GM12872 (cell line): ENCODE results near the gene ALAS1.

Experiments used
- TF ChIP-seq, protein P1 (sequence below): IDR thresholded peaks from 3 replicates; pipeline ENCODE4 v1.5.1; 2011; ENCODE audit warnings: low read depth, mild to moderate bottlenecking, low read length, moderate library complexity; ENCODE audit not compliant: insufficient read depth

The ALAS1 gene

DNA sequence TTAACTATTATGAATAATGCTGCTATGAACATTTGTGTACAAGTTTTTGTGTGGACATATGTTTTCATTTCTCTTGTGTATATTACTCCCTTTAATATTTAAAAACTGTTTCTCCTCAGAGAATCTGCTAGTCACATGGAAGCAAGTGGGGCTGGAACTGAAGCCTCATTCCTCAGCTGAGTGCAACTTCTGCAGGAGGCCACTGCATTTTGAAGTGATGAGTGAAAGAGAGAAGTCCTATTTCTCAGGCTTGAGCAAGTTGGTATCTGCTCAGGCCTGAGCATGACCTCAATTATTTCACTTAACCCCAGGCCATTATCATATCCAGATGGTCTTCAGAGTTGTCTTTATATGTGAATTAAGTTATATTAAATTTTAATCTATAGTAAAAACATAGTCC is 15.9 kb downstream of the ALAS1 start:
- TF ChIP-seq, protein P1, sequence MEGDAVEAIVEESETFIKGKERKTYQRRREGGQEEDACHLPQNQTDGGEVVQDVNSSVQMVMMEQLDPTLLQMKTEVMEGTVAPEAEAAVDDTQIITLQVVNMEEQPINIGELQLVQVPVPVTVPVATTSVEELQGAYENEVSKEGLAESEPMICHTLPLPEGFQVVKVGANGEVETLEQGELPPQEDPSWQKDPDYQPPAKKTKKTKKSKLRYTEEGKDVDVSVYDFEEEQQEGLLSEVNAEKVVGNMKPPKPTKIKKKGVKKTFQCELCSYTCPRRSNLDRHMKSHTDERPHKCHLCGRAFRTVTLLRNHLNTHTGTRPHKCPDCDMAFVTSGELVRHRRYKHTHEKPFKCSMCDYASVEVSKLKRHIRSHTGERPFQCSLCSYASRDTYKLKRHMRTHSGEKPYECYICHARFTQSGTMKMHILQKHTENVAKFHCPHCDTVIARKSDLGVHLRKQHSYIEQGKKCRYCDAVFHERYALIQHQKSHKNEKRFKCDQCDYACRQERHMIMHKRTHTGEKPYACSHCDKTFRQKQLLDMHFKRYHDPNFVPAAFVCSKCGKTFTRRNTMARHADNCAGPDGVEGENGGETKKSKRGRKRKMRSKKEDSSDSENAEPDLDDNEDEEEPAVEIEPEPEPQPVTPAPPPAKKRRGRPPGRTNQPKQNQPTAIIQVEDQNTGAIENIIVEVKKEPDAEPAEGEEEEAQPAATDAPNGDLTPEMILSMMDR = no peak

DNA sequence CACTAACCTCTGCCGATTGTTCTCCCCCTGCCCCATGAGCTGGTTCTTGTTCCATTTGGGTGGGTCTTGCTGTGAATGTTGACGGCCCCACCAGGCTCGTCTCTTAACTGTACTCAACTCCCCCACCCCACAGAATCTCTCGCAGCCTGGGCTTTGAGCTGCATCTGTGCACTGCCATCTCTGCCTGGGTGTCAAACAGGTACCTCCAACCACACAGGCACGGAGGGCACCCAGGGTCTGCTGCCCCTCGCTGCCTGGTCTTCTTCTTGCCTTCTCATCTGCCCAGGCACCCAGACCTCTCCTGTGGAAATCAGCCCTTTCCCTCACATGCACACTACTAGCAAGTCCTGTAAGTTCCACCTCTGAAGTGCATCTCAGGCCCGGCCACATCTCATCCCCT is 17.4 kb downstream of the ALAS1 start:
- TF ChIP-seq, protein P1 = no peak

DNA sequence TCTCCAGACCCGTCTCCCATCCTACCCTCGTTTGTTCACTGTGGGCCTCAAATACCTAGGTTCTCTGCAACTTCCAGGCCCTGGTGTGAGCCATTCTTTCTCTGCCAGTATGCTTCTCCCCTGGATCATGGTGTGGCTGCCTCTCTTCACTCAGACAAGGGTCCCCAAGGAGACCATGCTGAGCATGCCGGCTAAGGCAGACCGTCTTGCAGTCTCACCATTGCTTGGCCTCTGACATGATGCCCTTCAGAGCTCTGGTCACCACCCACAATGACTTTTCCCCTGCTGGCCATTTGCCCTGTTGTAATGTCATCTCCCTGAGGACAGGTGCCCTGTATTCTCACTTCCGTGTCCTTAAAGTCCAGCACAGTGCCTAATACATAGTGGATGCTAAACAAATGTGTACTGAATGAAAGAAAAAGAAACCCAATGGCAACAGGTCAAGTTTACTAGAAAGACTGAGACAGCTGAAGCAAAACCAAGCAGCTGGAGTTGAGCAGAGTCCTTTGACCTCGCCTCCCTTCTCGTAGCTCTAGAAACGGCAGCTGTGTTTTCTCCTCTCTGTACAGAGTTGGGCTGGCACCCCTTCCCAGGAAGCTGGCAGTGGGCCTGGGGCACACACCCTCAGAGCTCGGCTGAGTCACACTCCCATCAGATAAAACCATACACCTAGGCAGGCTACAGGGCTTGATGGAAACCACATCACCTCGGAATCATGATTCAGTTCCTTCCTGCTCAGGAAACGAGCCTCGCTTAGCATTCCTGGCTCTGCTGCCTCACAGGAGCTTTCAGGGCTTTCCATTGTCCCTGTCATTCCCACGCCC is 18.8 kb downstream of the ALAS1 start:
- TF ChIP-seq, protein P1 = no peak

DNA sequence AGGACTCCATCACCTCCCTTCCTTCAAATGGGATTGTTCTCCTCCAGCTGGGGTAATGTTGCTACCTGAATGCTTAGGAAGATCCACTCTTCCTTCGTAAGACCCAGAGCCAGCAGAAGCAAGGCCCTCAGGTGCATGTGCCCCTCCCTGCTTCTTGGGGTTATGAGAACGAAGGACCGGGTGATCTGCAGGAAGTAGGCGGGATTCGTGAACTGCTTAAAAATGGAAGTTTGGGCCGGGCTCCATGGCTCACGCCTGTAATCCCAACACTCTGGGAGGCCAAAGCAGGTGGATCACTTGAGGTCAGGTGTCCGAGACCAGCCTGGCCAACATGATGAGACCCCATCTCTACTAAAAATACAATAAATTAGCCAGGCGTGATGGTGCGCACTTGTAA is 19.4 kb downstream of the ALAS1 start:
- TF ChIP-seq, protein P1 = no peak

DNA sequence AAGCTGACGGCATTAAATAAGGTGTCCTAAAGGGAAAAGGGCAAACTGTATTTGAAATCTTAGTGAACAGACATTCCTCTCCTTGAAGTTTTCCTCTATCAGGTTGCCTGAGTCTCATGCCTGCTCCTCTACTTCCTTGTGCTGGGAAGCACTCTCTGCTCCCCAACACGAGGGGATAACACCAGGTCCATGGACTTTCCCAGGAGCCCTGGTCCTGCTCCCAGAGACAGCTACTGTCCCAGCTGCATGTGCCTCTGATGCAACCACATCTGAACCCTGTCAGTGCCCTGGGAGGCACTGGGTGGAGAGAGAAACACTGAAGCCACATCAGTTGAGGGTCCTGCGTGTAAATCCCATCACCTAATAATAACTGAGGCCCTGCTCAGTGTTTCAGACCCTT is 20.1 kb downstream of the ALAS1 start:
- TF ChIP-seq, protein P1 = no peak

DNA sequence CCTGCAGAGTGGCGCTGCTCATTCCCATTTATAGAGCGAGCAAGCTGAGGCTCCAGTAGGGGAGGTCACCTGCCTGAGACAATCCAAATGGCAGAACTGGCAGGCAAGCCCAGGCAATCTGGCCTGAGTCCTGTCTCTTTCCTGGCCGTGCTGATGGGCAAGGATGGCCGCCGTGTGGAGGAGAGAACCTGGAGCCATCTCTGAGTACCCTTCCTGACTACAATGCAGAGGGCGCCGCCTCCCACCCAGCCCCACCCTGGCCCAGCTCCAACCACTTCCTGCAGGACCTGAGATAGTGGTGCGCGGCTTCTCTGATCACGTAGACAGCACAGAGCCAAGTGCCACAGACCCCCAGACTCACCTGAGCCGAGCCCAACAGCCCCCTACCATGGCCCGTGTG is 20.5 kb downstream of the ALAS1 start:
- TF ChIP-seq, protein P1 = no peak

DNA sequence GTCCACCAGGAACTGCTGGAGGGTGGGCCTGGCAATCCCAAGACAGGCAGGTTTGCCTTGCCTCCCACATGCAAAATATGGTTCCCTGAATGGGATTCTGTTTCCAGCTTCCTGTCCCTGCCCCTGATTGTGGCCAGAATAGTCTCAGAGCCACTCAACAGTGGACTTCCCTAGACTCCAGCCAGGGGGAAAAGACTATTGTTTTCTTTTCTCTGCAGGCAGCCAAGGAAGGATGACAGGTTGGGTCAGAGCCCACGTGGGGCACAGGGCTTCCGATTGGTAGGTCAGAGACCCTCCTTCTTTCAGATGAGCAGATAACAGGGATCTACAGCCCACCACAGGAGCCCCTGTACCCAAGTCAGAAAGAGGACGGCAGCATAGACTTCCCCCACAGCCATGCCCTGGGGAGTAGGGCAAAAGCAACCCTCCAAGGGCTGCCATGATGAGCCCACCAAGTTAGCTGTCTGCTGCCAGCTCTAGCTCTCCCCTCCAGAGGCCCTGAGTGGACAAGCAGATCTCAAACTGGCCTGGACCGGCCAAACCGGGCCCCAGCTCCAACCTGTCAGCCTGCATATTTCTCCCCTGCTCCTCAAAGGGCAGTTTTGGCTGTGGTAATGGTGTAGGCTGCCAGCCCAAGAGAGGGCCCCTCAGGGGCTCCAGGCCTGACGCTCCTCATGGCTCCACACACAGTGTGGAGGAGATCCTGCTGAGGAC is 21.1 kb downstream of the ALAS1 start:
- TF ChIP-seq, protein P1 = no peak
